Activated naive CD8-positive, alpha-beta T cell (primary cell): ENCODE results near the gene SPDYE2.
"Not testable (repeated sequence)": the region's sequence is repeated elsewhere in the genome, so short reads cannot be mapped to it uniquely, and the experiment has no call there.

Source experiments
- H3K27ac Mint-ChIP-seq: one replicate; pipeline ENCODE4 v1.8.0; 2021; ENCODE audit warnings: mixed read lengths
- H3K27me3 Mint-ChIP-seq: one replicate; pipeline ENCODE4 v1.8.0; 2021; ENCODE audit warnings: mixed read lengths
- H3K36me3 Mint-ChIP-seq: one replicate; pipeline ENCODE4 v1.8.0; 2021; ENCODE audit warnings: mixed read lengths
- H3K4me1 Mint-ChIP-seq: one replicate; pipeline ENCODE4 v1.8.0; 2021; ENCODE audit warnings: low read depth, mixed read lengths
- H3K4me3 Mint-ChIP-seq: one replicate; pipeline ENCODE4 v1.8.0; 2021; ENCODE audit warnings: mild to moderate bottlenecking, mixed read lengths
- H3K9me3 Mint-ChIP-seq: one replicate; pipeline ENCODE4 v1.8.0; 2021; ENCODE audit warnings: low read depth, mixed read lengths

The SPDYE2 gene

DNA sequence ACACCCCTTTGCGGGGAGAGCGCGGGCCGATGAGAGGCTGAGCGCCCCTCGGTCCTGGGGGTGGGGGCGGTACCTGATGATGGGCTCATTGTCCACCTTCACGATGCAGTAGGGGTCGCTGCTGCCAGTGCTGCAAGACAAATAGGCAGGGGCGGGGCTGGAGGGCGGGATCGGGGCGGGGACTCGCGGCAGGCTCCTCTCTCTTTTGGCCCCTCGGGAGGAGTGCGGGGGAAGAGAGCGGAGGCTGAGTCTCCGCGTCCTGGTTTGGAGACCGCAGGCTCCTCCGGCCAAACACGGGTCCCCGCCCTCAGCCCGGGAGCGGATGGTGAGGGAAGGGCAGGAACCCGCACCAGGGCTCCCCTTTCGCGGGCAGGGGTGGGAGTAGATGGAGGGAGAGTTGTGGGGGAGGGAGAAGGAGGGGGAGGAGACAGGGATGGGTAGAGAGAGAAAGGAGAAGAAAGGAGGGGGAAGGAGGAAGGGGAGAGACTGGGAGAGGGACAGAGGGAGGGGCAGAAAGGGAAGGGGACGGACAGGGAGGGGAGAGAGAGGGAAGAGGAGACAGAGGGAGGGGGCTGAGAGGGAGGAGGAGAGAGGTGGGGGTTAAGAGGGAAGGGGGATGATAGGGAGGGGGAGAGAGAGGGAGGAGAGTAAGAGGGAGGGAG, 60.1 kb downstream of the SPDYE2 start:
- not testable (repeated sequence) for H3K27ac Mint-ChIP-seq, H3K4me3 Mint-ChIP-seq, H3K9me3 Mint-ChIP-seq, H3K27me3 Mint-ChIP-seq, H3K4me1 Mint-ChIP-seq, H3K36me3 Mint-ChIP-seq

DNA sequence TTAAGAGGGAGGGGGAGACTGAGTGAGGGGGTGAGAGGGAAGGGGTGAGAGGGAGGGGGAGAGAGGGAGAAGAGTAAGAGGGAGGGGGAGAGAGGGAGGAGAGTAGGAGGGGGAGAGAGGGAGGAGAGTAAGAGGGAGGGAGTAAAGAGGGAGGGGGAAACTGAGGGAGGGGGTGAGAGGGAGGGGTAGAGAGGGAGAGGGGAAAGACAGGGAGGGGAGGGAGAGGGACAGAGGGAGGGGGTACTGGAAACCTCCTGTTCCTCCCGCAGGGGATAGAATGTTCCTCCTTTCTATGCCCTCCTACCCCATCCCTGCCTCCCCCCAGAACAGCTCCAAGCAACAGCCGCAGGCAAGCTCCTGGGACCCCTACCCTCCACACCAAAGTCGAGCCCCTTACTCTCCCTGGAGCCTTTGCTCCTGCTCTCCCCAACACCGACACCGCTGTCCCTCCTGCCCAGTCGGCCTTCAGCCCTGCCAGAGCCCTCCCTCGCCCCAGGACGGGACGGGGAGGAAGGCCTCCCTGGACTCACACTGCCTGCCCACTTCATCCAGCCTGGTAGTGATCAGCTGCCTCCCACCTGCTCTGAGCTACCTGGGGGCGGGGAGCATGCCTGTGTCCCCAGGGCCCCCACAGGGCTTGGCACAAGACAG, 60.8 kb downstream of the SPDYE2 start:
- not testable (repeated sequence) for H3K9me3 Mint-ChIP-seq

More for the DNA sequence above, 60.8 kb downstream of the SPDYE2 start:
- H3K27me3 Mint-ChIP-seq, H3K36me3 Mint-ChIP-seq, H3K4me1 Mint-ChIP-seq, H3K4me3 Mint-ChIP-seq, H3K27ac Mint-ChIP-seq: not testable (repeated sequence)
